ENCODE data around the gene SLC7A7. TPM values are rescaled to one million over a fixed set of nuclear protein-coding genes. Genes with fewer than 3 reads are reported as not detected.
"Not testable (repeated sequence)": the region's sequence is repeated elsewhere in the genome, so short reads cannot be mapped to it uniquely, and the experiment has no call there.

The SLC7A7 gene
- total RNA-seq, result under 1 TPM in 1 of 2 experiments, not detected in 1; 0.23 TPM

DNA sequence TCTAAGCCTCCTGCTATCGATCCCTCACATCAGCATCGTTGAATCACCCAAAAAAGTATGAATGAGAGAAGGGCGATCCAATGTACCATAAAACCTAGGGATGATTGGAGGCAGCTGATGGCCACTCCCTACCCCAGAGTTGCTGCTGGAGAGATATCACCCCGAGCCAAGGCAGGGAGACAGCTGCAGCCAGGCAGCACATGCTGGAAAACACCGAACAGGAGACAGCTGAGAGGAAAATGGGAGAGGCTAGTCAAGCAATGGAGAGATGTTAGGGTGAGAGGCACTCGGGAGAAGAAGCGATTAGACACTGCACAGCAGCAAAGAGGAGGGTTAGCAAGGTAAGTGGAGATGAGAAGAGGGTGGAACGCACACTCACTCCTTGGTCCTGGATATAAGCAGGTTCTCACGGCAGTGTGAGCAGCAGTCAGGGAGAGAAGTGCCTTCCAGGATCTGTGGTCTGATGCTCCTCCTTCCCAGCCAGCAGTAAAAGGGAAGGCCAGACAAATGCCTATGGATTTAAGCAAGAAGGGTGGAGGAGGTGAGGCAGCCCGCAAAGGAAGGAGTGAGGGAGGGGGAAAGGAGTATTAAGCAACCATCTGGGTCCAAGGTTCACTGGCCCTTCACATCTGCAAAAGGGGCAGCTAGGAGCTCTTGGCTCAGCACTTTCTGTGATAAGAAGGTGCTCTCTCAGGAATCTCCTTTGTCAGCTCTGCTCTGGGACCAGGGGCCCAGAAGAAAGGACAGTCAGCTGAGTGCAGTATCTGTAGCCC is at the start of gene SLC7A7:
Gene SLC7A7, minus strand, starts transcription at position 495 of the 773 bp plus-strand sequence. CDS start 2,037 bp downstream, outside the sequence.
- Mint-ChIP-seq H3K27ac (no peak within 1 kb of the TSS), H3K9me3 (ENCODE audit: insufficient read depth) (no peaks in the 10 kb centered on the region), H3K27me3 (ENCODE audit: low read depth) (peaks cover 14% of the 10 kb centered on the region), H3K4me3 (no peak within 1 kb of the TSS), H3K4me1 (ENCODE audit: low read depth) (peaks cover 22% of the 10 kb centered on the region), H3K36me3 (ENCODE audit: low read depth) (no peaks in the 10 kb centered on the region)
- ATAC-seq (no peak), DNase-seq (no peak)
- ChIA-PET CTCF (interaction anchor here (1.6 kb wide), 1 partner anchor 38 kb away, joined by 5 read pairs; no protein-coding TSS in a partner anchor), POLR2A (interaction anchor here (0.8 to 1.0 kb wide), 2 partner anchors 152 to 217 kb away, joined by 3 read pairs; partner anchors contain the start of gene ABHD4)

DNA sequence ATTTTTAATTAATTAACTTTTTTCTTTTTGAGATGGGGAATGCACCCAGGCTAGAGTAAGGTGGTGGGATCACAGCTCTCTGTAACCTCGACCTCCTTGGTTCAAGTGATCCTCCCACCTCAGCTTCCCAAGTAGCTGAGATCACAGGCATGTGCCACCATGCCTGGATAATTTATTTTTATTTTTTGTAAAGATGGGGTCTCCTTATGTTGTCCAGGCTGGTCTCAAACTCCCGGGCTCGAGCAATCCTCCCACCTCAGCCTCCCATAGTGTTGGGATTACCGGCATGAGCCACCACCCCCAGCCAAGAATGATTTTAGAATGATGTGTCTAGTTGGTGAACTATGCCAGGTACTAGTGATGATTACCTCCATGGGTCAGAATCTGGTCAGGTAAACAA is 49.7 kb upstream of the SLC7A7 start:
- DNase-seq (no peak), ATAC-seq (no peak)
- ChIA-PET POLR2A (no interaction called here), CTCF (interaction anchor here (1.6 to 25.2 kb wide), 4 partner anchors 8 to 35 kb away, joined by 4 to 590 read pairs (median 30); partner anchors contain the start of genes MMP14 and MRPL52)
- H3K27me3 Mint-ChIP-seq (ENCODE audit: low read depth), result peaks cover 32% of the 10 kb centered on the region
- H3K27ac Mint-ChIP-seq, result no peak overlapping the region
- H3K9me3 Mint-ChIP-seq (ENCODE audit: insufficient read depth), result no peaks in the 10 kb centered on the region
- no peak overlapping the region for H3K4me3 Mint-ChIP-seq
- no peaks in the 10 kb centered on the region for H3K36me3 Mint-ChIP-seq (ENCODE audit: low read depth)
- no peaks in the 10 kb centered on the region for H3K4me1 Mint-ChIP-seq (ENCODE audit: low read depth)

DNA sequence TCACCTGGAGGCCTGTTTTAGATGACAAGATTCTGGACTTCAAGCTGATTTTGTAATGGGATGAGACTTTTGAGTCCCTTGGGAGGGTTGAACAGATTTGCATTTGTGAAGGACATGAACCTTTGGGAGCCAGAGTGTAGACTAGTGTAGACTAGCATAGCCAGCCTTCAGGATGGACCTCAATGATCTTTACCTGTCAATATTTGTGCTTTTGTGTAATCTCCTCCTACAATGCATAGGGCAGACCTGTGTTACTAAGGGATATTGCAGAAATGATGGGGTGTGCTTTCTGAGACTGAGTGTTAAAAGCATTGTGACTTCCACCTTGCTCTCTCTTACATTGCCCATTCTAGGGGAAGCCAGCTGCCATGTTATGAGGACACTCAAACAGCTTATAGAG is 46.4 kb upstream of the SLC7A7 start:
- Mint-ChIP-seq H3K4me1 (ENCODE audit: low read depth) (peaks cover 9% of the 10 kb centered on the region), H3K27ac (no peak overlapping the region), H3K27me3 (ENCODE audit: low read depth) (peaks cover 38% of the 10 kb centered on the region), H3K4me3 (no peak overlapping the region), H3K9me3 (ENCODE audit: insufficient read depth) (peaks cover 4% of the 10 kb centered on the region), H3K36me3 (ENCODE audit: low read depth) (peaks cover 2% of the 10 kb centered on the region)
- ChIA-PET POLR2A (no interaction called here), CTCF (interaction anchor here (0.6 to 25.2 kb wide), 5 partner anchors 8 to 1009 kb away, joined by 3 to 590 read pairs (median 18); partner anchors contain the start of genes MMP14 and MRPL52)
- DNase-seq (no peak), ATAC-seq (no peak)

GRCh38 chr14:22860377-22860776 is 45.1 kb upstream of the SLC7A7 start:
- DNase-seq, result not testable (repeated sequence)

GRCh38 chr14:22856428-22856827 is 41.2 kb upstream of the SLC7A7 start:
- H3K4me3 Mint-ChIP-seq, result no peak overlapping the region
- no peak for DNase-seq
- H3K27ac Mint-ChIP-seq, result no peak overlapping the region
- ChIA-PET CTCF (interaction anchor here (1.9 to 25.2 kb wide), 4 partner anchors 15 to 285 kb away, joined by 16 to 590 read pairs (median 106); partner anchors contain the start of genes LRP10, MMP14 and MRPL52), POLR2A (no interaction called here)
- no peak for ATAC-seq
- H3K27me3 Mint-ChIP-seq (ENCODE audit: low read depth), result peaks cover 24% of the 10 kb centered on the region
- peaks cover 4% of the 10 kb centered on the region for H3K9me3 Mint-ChIP-seq (ENCODE audit: insufficient read depth)
- peaks cover 39% of the 10 kb centered on the region for H3K4me1 Mint-ChIP-seq (ENCODE audit: low read depth)
- H3K36me3 Mint-ChIP-seq (ENCODE audit: low read depth), result peaks cover 2% of the 10 kb centered on the region

More at GRCh38 chr14:22860377-22860776, 45.1 kb upstream of the SLC7A7 start:
- peaks cover 12% of the 10 kb centered on the region for H3K4me1 Mint-ChIP-seq (ENCODE audit: low read depth)
- peaks cover 41% of the 10 kb centered on the region for H3K27me3 Mint-ChIP-seq (ENCODE audit: low read depth)
- not testable (repeated sequence) for ATAC-seq; H3K4me3 Mint-ChIP-seq; H3K9me3 Mint-ChIP-seq (ENCODE audit: insufficient read depth); H3K27ac Mint-ChIP-seq; H3K36me3 Mint-ChIP-seq (ENCODE audit: low read depth)
- CTCF ChIA-PET, result interaction anchor here (0.7 to 25.2 kb wide), 5 partner anchors 11 to 304 kb away, joined by 3 to 590 read pairs (median 5); partner anchors contain the start of genes LRP10, MMP14 and MRPL52
- POLR2A ChIA-PET, result interaction anchor here (0.6 to 0.9 kb wide), 2 partner anchors 11 to 40 kb away, joined by 3 to 4 read pairs; partner anchors contain the start of gene LRP10

DNA sequence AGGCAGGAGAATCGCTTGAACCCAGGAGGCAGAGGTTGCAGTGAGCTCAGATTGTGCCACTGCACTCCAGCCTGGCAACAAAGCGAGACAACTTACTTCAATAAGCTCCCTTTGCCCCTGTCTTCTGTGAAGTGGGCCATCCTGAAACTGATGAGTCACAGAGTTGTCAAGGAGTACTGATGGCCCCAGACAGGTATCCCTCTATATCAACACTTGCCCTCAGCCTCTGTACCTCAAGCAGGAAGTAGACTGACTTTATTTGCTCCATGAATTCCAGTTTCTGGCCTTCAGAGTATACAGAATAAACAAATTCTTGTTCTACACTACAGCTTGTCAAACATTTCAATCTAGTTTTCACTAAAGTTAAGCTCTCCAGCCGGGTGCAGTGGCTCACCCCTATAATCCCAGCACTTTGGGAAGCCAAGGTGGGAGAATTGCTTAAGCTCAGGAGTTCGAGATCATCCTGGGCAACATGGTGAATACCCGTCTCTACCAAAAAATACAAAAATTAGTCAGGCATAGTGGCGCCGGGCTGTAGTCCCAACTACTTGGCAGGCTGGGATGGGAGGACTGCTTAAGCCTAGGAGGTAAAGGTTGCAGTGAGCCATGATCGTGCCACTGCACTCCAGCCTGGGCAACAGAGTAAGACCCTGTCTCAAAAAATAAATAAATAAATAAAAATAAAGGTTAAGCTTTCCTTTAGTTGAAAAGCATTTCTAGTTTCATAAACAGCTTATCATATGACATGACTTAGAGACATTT is 39.9 kb upstream of the SLC7A7 start:
- Mint-ChIP-seq H3K9me3 (ENCODE audit: insufficient read depth) (peaks cover 4% of the 10 kb centered on the region), H3K27me3 (ENCODE audit: low read depth) (peaks cover 17% of the 10 kb centered on the region), H3K27ac (no peak overlapping the region), H3K36me3 (ENCODE audit: low read depth) (peaks cover 2% of the 10 kb centered on the region), H3K4me1 (ENCODE audit: low read depth) (peaks cover 48% of the 10 kb centered on the region), H3K4me3 (no peak overlapping the region)
- peak; percentile 27 for DNase-seq
- ChIA-PET CTCF (interaction anchor here (0.6 to 25.2 kb wide), 20 partner anchors 9 to 980 kb away, joined by 3 to 590 read pairs (median 12); partner anchors contain the start of genes DAD1, LRP10, MMP14 and MRPL52), POLR2A (interaction anchor here (0.6 kb wide), 1 partner anchor 36 kb away, joined by 3 read pairs; no protein-coding TSS in a partner anchor)
- no peak for ATAC-seq

GRCh38 chr14:22854296-22854695 is 39.1 kb upstream of the SLC7A7 start:
- not testable (repeated sequence) for H3K27ac Mint-ChIP-seq; ATAC-seq; H3K36me3 Mint-ChIP-seq (ENCODE audit: low read depth); DNase-seq; H3K4me3 Mint-ChIP-seq; H3K9me3 Mint-ChIP-seq (ENCODE audit: insufficient read depth)
- ChIA-PET POLR2A (interaction anchor here (0.6 to 2.0 kb wide), 3 partner anchors 31 to 346 kb away, joined by 4 to 8 read pairs (median 7); no protein-coding TSS in a partner anchor), CTCF (interaction anchor here (0.6 to 25.2 kb wide), 26 partner anchors 9 to 981 kb away, joined by 3 to 590 read pairs (median 8); partner anchors contain the start of genes DAD1, LRP10, MMP14 and MRPL52)
- H3K4me1 Mint-ChIP-seq (ENCODE audit: low read depth), result peaks cover 48% of the 10 kb centered on the region
- H3K27me3 Mint-ChIP-seq (ENCODE audit: low read depth), result peaks cover 15% of the 10 kb centered on the region

- ChIA-PET POLR2A (interaction anchor here (1.4 to 2.0 kb wide), 3 partner anchors 23 to 283 kb away, joined by 6 to 8 read pairs (median 7); partner anchors contain the start of gene MRPL52), CTCF (interaction anchor here (0.7 to 25.2 kb wide), 38 partner anchors 8 to 979 kb away, joined by 3 to 590 read pairs (median 5); partner anchors contain the start of genes DAD1, LRP10, MMP14 and MRPL52)
- ATAC-seq, result peak; percentile 87
- Mint-ChIP-seq H3K36me3 (ENCODE audit: low read depth) (no peaks in the 10 kb centered on the region), H3K4me3 (peak overlapping the region; percentile 72), H3K4me1 (ENCODE audit: low read depth) (peaks cover 44% of the 10 kb centered on the region), H3K27me3 (ENCODE audit: low read depth) (peaks cover 18% of the 10 kb centered on the region), H3K9me3 (ENCODE audit: insufficient read depth) (peaks cover 4% of the 10 kb centered on the region), H3K27ac (peak overlapping the region; percentile 61)
- DNase-seq, result peak; percentile 91
Observed at GRCh38 chr14:22852940-22853767, 37.9 kb upstream of the SLC7A7 start.

GRCh38 chr14:22852599-22852939 is 37.3 kb upstream of the SLC7A7 start:
- DNase-seq (no peak), ATAC-seq (no peak)
- Mint-ChIP-seq H3K4me3 (no peak overlapping the region), H3K27me3 (ENCODE audit: low read depth) (peaks cover 22% of the 10 kb centered on the region), H3K4me1 (ENCODE audit: low read depth) (peaks cover 45% of the 10 kb centered on the region), H3K36me3 (ENCODE audit: low read depth) (no peaks in the 10 kb centered on the region), H3K9me3 (ENCODE audit: insufficient read depth) (peaks cover 4% of the 10 kb centered on the region), H3K27ac (no peak overlapping the region)
- CTCF ChIA-PET, result interaction anchor here (0.7 to 25.2 kb wide), 31 partner anchors 7 to 295 kb away, joined by 3 to 590 read pairs (median 5); partner anchors contain the start of genes DAD1, LRP10, MMP14 and MRPL52
- POLR2A ChIA-PET, result interaction anchor here (1.4 to 2.0 kb wide), 3 partner anchors 22 to 282 kb away, joined by 6 to 8 read pairs (median 7); partner anchors contain the start of gene MRPL52

GRCh38 chr14:22852178-22852577 is 36.9 kb upstream of the SLC7A7 start:
- DNase-seq, result not testable (repeated sequence)
- CTCF ChIA-PET, result interaction anchor here (0.7 to 25.2 kb wide), 27 partner anchors 7 to 855 kb away, joined by 3 to 590 read pairs (median 6); partner anchors contain the start of genes DAD1, LRP10, MMP14 and MRPL52

More at GRCh38 chr14:22852178-22852577, 36.9 kb upstream of the SLC7A7 start:
- H3K27ac Mint-ChIP-seq; ATAC-seq; H3K9me3 Mint-ChIP-seq (ENCODE audit: insufficient read depth); H3K4me3 Mint-ChIP-seq; H3K36me3 Mint-ChIP-seq (ENCODE audit: low read depth): not testable (repeated sequence)
- peaks cover 20% of the 10 kb centered on the region for H3K27me3 Mint-ChIP-seq (ENCODE audit: low read depth)
- POLR2A ChIA-PET, result interaction anchor here (1.4 to 2.0 kb wide), 4 partner anchors 22 to 282 kb away, joined by 3 to 8 read pairs (median 6); partner anchors contain the start of genes DAD1 and MRPL52
- peaks cover 45% of the 10 kb centered on the region for H3K4me1 Mint-ChIP-seq (ENCODE audit: low read depth)
